Gastroesophageal sphincter (tissue), 4 donors: ENCODE measurements around the gene TMEM222. TPM values are rescaled to one million over a fixed set of nuclear protein-coding genes. Genes with fewer than 3 reads are reported as not detected.

Experiments
- ATAC-seq: fragments of 150-250 bp; one replicate; pipeline ENCODE4 v1.9.1; 2016; ENCODE audit warnings: mild to moderate bottlenecking, moderate library complexity
- H3K27ac ChIP-seq, 4 donors: fragments of 200-600 bp; sonication (generic) in 3 of 4; 1 replicate in 3 of 4; 2 replicates in 1 of 4; pipeline ENCODE4 v1.5.1; 2016 to 2019
- H3K27me3 ChIP-seq: fragments of 200-600 bp; sonication (generic); one replicate; pipeline ENCODE4 v1.5.1; 2019
- H3K36me3 ChIP-seq, 2 donors: fragments of 200-600 bp; sonication (generic); one replicate each; pipeline ENCODE4 v1.5.1; 2019; ENCODE audit warnings: control low read depth in 1 of 2
- H3K4me1 ChIP-seq, 3 donors: fragments of 200-600 bp; sonication (generic); 1 replicate in 2 of 3; 2 replicates in 1 of 3; pipeline ENCODE4 v1.5.1; 2016 to 2019; ENCODE audit warnings: control low read depth in 2 of 3
- H3K4me3 ChIP-seq, 2 donors: fragments of 200-600 bp; sonication (generic); one replicate each; pipeline ENCODE4 v1.5.1; 2019; ENCODE audit warnings: mild to moderate bottlenecking in 1 of 2, moderate library complexity in 1 of 2
- H3K9me3 ChIP-seq, 3 donors: fragments of 200-600 bp; sonication (generic); one replicate each; pipeline ENCODE4 v1.5.1; 2017 to 2019; ENCODE audit warnings: control low read depth in 2 of 3
- CTCF ChIP-seq, 4 experiments: fragments of 200-600 bp in 2 of 4; fragments of 450-650 bp in 2 of 4; sonication (generic) in 1 of 4; IDR thresholded peaks; one replicate each; pipeline ENCODE4 v1.5.1; 2017 to 2019; ENCODE audit warnings: antibody characterized with exemption in 4 of 4, mild to moderate bottlenecking in 2 of 4, moderate library complexity in 2 of 4
- EP300 ChIP-seq: sonication (generic); formaldehyde crosslinking; IDR thresholded peaks from one replicate; pipeline ENCODE4 v1.6.1; 2017; ENCODE audit warnings: antibody characterized with exemption, mild to moderate bottlenecking
- POLR2A ChIP-seq, 2 donors: fragments of 450-650 bp; IDR thresholded peaks; one replicate each; pipeline ENCODE4 v1.6.1; 2017; ENCODE audit warnings: antibody characterized with exemption in 2 of 2, mild to moderate bottlenecking in 2 of 2, moderate library complexity in 1 of 2
- POLR2AphosphoS5 ChIP-seq: sonication (generic); formaldehyde crosslinking; IDR thresholded peaks from one replicate; pipeline ENCODE4 v1.6.1; 2017; ENCODE audit warnings: antibody characterized with exemption
- WGBS, 2 donors: methylation state at CpG; one replicate each; pipeline ENCODE4 v1.1.5; 2018; ENCODE audit warnings: low coverage in 1 of 2; 5-methylcytosine and 5-hydroxymethylcytosine counted together
- total RNA-seq, 4 donors: library from RNA; depleted of rRNA; stranded (reverse); fragments of >200 nt; gene quantifications; one replicate each; pipeline ENCODE4 v1.1.0, GENCODE V29; 2016

Gene TMEM222
- total RNA-seq, 4 donors from 2014 or later: 15.6 to 28.6 (median 24.1) TPM

- WGBS, 2 donors: 78% methylated on average over 8 of the region's 26 CpGs; no CpG with 5 or more reads in 1 of the 2 donors
- Histone ChIP-seq H3K9me3 (no peaks in the 10 kb centered on the region), H3K4me3 (peak overlapping the region in 1 of 2 donors; percentile 91), H3K4me1 (peaks cover 9 to 67% (median 19%) of the 10 kb centered on the region in 3 donors), H3K27me3 (no peaks in the 10 kb centered on the region), H3K27ac (peak overlapping the region in 3 of 4 donors; percentile 98 to 99 (median 99)), H3K36me3 (peaks cover 0 to 58% of the 10 kb centered on the region in 2 donors)
- no peak for ATAC-seq
- TF ChIP-seq POLR2AphosphoS5 (no peak), EP300 (no peak), POLR2A (IDR thresholded peaks at IDR 0.05) (no peak), CTCF (IDR thresholded peaks at IDR 0.05) (no peak)
Observed at GRCh38 chr1:27363766-27364695, 42.1 kb downstream of the TMEM222 start.

GRCh38 chr1:27364696-27365371 is 42.9 kb downstream of the TMEM222 start:
- no peak for ATAC-seq
- peak overlapping the region; percentile 69 to 91 for H3K4me3 ChIP-seq

GRCh38 chr1:27365372-27366112 is 43.6 kb downstream of the TMEM222 start:
- peaks cover 9 to 65% (median 19%) of the 10 kb centered on the region in 3 donors for H3K4me1 ChIP-seq

More at GRCh38 chr1:27364696-27365371, 42.9 kb downstream of the TMEM222 start:
- H3K27ac ChIP-seq: peak overlapping the region; percentile 94 to 99 (median 98)
- TF ChIP-seq POLR2AphosphoS5 (no peak), EP300 (no peak), CTCF (IDR thresholded peaks at IDR 0.05) (no peak), POLR2A (IDR thresholded peaks at IDR 0.05) (no peak)
- H3K9me3 ChIP-seq: no peaks in the 10 kb centered on the region
- H3K4me1 ChIP-seq: peaks cover 9 to 70% (median 19%) of the 10 kb centered on the region in 3 donors
- H3K27me3 ChIP-seq: no peaks in the 10 kb centered on the region
- no CpG with 5 or more reads among the region's 11 CpGs for WGBS, 2 donors
- peaks cover 0 to 50% of the 10 kb centered on the region in 2 donors for H3K36me3 ChIP-seq

GRCh38 chr1:27366113-27366410 is 44.1 kb downstream of the TMEM222 start:
- Histone ChIP-seq H3K4me1 (peaks cover 9 to 60% (median 19%) of the 10 kb centered on the region in 3 donors), H3K27ac (peak overlapping the region; percentile 94 to 99 (median 98)), H3K4me3 (peak overlapping the region; percentile 69 to 91), H3K36me3 (peaks cover 0 to 38% of the 10 kb centered on the region in 2 donors), H3K9me3 (no peaks in the 10 kb centered on the region), H3K27me3 (no peaks in the 10 kb centered on the region)
- 0% methylated on average over 1 of the region's 30 CpGs; no CpG with 5 or more reads in 1 of the 2 donors for WGBS, 2 donors
- peak; percentile 69 for ATAC-seq
- TF ChIP-seq POLR2A (IDR thresholded peaks at IDR 0.05) (peak; percentile 40 to 51), POLR2AphosphoS5 (no peak), CTCF (IDR thresholded peaks at IDR 0.05) (no peak)

More at GRCh38 chr1:27365372-27366112, 43.6 kb downstream of the TMEM222 start:
- H3K4me3 ChIP-seq: peak overlapping the region; percentile 69 to 91
- peak overlapping the region; percentile 94 to 99 (median 98) for H3K27ac ChIP-seq
- H3K9me3 ChIP-seq: no peaks in the 10 kb centered on the region
- peak in 1 of 4 experiments; percentile 3 for TF ChIP-seq CTCF (IDR thresholded peaks at IDR 0.05)
- no peak for TF ChIP-seq EP300
- peak; percentile 57 for TF ChIP-seq POLR2AphosphoS5
- TF ChIP-seq POLR2A (IDR thresholded peaks at IDR 0.05): peak; percentile 38 to 51
- H3K27me3 ChIP-seq: no peaks in the 10 kb centered on the region
- peaks cover 0 to 43% of the 10 kb centered on the region in 2 donors for H3K36me3 ChIP-seq
- WGBS, 2 donors: 0 to 4% methylated on average over 9 to 16 of the region's 40 CpGs
- ATAC-seq: peak; percentile 81
